AG09309 (cell line): ENCODE results near the gene RASGRP1.

Experiments used
- DNase-seq: peaks from one replicate; pipeline ENCODE4 v3.0.0-alpha.2; 2010; ENCODE audit warnings: low read depth
- H3K4me3 ChIP-seq: 2 replicates; pipeline ENCODE4 v1.5.1; 2011; ENCODE audit warnings: mild to moderate bottlenecking, low read depth, low read length, moderate library complexity; ENCODE audit not compliant: control insufficient read depth
- TF ChIP-seq, protein P1 (sequence below): IDR thresholded peaks from 2 replicates; pipeline ENCODE4 v1.5.1; 2011; ENCODE audit warnings: mild to moderate bottlenecking, low read depth, low read length, inconsistent platforms; ENCODE audit not compliant: insufficient read depth, control insufficient read depth; ENCODE audit errors: missing control alignments

The RASGRP1 gene

DNA sequence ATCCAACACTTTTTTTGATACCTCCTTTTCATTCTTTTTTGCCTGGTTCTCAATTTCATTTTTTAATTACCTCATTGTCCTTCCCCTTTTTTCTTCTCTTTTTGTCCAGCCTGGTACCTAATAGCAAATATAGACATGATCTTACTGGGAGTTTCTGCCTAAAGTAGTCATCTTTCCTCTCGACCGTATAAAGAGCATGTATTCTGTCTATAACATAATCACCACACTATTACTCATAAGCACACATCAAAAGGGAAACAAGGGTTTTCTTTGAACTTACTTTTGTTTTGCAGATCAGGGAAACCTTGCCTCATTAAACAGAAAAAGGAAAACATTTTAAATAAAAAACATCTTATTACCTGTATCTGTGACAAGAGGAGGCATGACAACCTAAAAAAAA is 77.7 kb downstream of the RASGRP1 start:
- TF ChIP-seq, protein P1, sequence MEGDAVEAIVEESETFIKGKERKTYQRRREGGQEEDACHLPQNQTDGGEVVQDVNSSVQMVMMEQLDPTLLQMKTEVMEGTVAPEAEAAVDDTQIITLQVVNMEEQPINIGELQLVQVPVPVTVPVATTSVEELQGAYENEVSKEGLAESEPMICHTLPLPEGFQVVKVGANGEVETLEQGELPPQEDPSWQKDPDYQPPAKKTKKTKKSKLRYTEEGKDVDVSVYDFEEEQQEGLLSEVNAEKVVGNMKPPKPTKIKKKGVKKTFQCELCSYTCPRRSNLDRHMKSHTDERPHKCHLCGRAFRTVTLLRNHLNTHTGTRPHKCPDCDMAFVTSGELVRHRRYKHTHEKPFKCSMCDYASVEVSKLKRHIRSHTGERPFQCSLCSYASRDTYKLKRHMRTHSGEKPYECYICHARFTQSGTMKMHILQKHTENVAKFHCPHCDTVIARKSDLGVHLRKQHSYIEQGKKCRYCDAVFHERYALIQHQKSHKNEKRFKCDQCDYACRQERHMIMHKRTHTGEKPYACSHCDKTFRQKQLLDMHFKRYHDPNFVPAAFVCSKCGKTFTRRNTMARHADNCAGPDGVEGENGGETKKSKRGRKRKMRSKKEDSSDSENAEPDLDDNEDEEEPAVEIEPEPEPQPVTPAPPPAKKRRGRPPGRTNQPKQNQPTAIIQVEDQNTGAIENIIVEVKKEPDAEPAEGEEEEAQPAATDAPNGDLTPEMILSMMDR = no peak
- H3K4me3 ChIP-seq = no peak overlapping the region
- no peak for DNase-seq

DNA sequence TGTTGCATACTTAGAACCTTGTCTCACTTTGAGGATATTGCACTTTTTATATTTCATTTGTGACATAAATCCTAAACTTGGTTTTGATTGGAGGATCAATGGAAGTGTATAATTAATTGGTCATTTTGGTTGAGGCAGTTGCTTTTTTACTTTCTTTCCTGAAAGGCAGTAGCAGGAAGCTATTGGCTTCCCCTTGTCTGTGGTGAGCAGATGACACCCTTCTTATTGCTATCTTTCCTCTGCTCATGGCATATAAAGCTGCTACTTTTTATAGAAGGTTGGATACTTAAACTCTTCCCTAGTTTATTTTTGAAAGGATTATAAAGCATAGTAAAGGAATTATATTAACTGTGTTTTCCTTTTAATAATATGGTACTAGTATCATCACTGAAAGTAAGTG is 82.0 kb downstream of the RASGRP1 start:
- H3K4me3 ChIP-seq = no peak overlapping the region
- TF ChIP-seq, protein P1 = no peak
- no peak for DNase-seq

DNA sequence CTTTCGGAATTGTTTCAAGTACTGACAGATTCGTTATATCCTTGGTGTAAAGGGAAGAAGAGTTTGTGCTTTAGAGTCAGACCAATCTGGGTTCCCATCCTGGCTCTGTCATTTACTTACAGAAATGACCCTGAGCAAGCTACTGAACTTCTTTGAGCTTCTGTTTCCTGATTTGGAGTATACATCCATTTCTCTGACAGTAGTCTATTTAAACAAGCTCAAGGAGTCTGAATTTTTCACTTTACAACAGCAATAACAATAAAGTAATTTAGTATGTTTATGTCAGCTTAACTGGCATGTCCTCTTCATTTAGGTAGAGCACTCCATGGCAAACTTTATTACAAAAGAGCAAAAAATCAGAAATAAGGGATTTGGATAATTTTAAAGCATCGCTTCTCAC is 82.9 kb downstream of the RASGRP1 start:
- DNase-seq = no peak
- TF ChIP-seq, protein P1 = no peak
- H3K4me3 ChIP-seq = no peak overlapping the region

DNA sequence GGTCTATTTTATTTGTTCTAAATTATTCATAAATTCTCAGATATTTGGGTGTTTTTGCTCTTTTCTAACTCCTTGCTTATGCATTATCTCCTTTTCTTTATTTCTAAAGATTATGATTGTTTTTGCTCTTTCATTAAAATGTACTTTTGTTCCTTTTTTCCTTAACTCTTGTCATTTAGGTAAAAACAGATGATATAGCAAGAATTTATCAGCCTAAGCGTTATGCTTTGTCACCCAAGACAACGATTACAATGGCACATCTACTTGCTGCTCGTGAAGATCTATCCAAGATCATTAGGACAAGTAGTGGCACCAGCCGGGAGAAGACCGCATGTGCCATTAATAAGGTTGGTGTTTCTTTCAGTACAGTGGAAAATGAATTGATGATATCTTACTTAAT is 83.5 kb downstream of the RASGRP1 start:
- DNase-seq = no peak
- H3K4me3 ChIP-seq = no peak overlapping the region
- TF ChIP-seq, protein P1 = no peak

DNA sequence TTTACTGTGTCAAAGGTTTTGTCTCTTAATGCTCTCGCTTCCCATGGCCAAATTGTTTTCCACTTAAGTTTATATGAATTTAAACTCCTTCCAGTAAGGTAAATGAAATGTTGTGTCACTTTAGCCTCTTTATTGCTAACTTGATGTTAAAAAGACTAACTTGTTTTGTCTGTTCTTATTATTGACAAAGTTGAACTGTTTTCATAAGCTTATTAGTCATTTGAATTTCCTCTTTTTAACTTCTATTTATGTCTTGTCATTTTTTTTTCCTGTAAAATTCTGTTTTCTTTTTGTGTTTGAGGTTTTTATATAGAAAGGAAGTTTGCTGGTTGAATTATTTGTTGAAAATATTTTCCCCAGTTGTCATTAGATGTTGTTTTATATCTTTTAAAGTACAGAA is 84.9 kb downstream of the RASGRP1 start:
- TF ChIP-seq, protein P1 = no peak
- DNase-seq = no peak
- no peak overlapping the region for H3K4me3 ChIP-seq

DNA sequence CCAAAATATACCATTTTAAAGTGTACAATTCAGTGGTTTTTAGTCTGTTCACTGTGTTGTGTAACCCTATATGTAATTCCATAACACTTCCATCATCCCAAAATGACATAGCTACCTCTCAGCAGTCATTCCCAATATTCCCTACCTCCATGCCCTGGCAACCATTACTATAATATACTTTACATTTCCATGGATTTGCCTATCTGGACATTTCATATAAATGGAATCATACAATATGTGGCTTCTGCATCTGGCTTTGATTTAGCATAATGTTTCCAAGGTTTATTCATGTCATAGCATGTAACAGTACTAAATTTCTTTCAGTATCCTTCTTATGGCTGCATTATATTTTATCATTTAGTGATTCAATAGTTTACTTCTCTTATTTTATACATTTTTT is 85.3 kb downstream of the RASGRP1 start:
- H3K4me3 ChIP-seq = no peak overlapping the region
- TF ChIP-seq, protein P1 = no peak
- DNase-seq = no peak

DNA sequence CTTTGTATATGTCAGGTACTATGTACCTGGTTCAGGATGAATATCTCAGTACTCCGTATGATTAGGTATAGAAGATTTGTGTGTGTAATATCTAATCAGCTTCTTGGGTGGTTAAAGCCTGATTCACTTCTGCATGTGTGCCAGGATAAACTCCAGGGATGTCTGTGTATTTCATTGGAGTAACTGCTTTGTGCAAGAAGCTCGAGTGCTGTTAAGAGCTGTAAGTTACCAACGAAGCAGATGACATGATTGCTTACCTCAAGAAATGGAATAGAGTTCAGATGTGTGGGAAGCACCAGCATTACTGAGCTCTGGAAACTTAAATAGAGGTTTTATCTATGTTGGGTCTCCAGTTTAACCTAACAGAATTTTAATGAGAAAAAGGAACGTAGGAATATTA is 87.0 kb downstream of the RASGRP1 start:
- no peak overlapping the region for H3K4me3 ChIP-seq
- TF ChIP-seq, protein P1 = no peak
- no peak for DNase-seq
